SK-N-SH (cell line): ENCODE measurements around the gene RHNO1.
A peak's percentile ranks its signal among the peaks of the same experiment; 100 is the strongest.

ENCODE experiments used
- CTCF ChIP-seq: fragments of 200-600 bp; sonication (generic); IDR thresholded peaks from 2 replicates; pipeline ENCODE4 v1.6.1; 2017; ENCODE audit warnings: antibody characterized with exemption, mild to moderate bottlenecking, moderate library complexity
- ELF1 ChIP-seq: IDR thresholded peaks from 2 replicates; pipeline ENCODE4 v1.4.0; 2012
- EP300 ChIP-seq, 2 experiments: IDR thresholded peaks; 2 replicates each; pipeline versions ENCODE4 v1.4.0 to v1.6.1; 2012; ENCODE audit warnings: borderline replicate concordance in 1 of 2, low read depth in 1 of 2, low read length in 1 of 2
- EZH2phosphoT487 ChIP-seq: fragments of 200-600 bp; sonication (generic); IDR thresholded peaks from 2 replicates; pipeline ENCODE4 v1.6.1; 2017; ENCODE audit warnings: low read depth, mixed run types, mild to moderate bottlenecking, antibody characterized with exemption, moderate library complexity, borderline replicate concordance
- MXI1 ChIP-seq: IDR thresholded peaks from 2 replicates; pipeline ENCODE4 v1.6.1; 2012; ENCODE audit warnings: mild to moderate bottlenecking, low read depth, low read length, improper control_type of control experiment
- NFIC ChIP-seq: IDR thresholded peaks from 2 replicates; pipeline ENCODE4 v1.4.0; 2012; ENCODE audit warnings: borderline replicate concordance
- POLR2AphosphoS5 ChIP-seq: IDR thresholded peaks from 2 replicates; pipeline ENCODE4 v1.6.1; 2012; ENCODE audit warnings: low read depth, low read length
- RAD21 ChIP-seq: IDR thresholded peaks from 2 replicates; pipeline ENCODE4 v1.6.1; 2012; ENCODE audit warnings: mild to moderate bottlenecking, low read length
- TAF1 ChIP-seq: IDR thresholded peaks from 2 replicates; pipeline ENCODE4 v1.6.1; 2012; ENCODE audit warnings: low read depth, mild to moderate bottlenecking, low read length, moderate library complexity, borderline replicate concordance
- TF ChIP-seq, protein P1 (sequence below): IDR thresholded peaks from 2 replicates; pipeline ENCODE4 v1.4.0; 2012; ENCODE audit warnings: low read depth, borderline replicate concordance
- TF ChIP-seq, protein P2 (sequence below): IDR thresholded peaks from 2 replicates; pipeline ENCODE4 v1.4.0; 2012; ENCODE audit warnings: low read depth
- TF ChIP-seq, protein P3 (sequence below): IDR thresholded peaks from 2 replicates; pipeline ENCODE4; 2012

DNA sequence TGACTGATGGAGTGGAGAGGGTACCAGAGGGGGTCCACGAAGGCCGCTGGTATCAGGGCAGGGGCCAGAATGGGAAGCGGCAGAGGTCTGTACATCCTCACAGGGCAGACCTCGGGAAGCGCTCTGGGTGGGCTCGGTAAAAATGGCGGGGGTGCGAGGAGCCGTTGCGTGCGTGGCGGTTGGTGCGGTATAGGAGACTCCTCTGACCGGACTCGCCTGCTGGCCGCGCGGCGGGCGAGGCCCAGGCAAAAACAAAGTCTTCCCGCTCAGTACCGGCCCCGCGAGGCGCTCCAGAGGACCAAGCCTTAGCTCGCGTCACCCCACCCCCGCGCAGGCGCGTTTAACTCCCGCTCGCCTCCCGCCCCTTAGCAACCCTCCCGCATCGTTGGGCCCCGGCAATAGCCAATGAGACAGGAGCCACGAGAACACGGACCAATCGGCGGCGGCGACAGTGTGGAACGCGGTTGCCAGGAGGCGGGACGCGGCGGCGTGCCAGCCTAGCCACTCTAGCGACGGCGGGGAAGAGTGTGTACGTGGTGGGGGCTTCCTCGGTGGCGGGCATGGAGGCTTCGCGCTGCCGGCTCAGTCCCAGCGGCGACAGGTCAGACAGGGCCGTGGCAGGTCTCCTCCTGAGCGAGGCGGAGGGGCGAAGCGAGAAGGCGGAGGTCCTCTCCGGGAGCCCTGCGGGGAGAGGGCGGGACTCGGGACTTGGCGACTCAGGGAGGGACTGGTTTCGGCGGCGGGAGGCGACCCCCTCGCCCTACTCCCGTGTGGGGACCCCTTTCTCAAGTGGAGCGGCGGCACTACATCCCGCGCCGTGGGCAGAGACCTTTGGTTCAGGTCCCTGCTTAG is 13.6 kb downstream of the RHNO1 start, which contains the start of gene TULP3:
- TF ChIP-seq CTCF (no peak), RAD21 (no peak), EZH2phosphoT487 (no peak), POLR2AphosphoS5 (peak; percentile 88), EP300 (IDR thresholded peaks at IDR 0.05; ENCODE audit: borderline replicate concordance in 1 of 2, low read depth in 1 of 2, low read length in 1 of 2) (no peak), TAF1 (peak; percentile 43; the same call in 1 of the 2 replicates), ELF1 (no peak), MXI1 (peak; percentile 90), NFIC (peak; percentile 78)
- TF ChIP-seq, protein P1, sequence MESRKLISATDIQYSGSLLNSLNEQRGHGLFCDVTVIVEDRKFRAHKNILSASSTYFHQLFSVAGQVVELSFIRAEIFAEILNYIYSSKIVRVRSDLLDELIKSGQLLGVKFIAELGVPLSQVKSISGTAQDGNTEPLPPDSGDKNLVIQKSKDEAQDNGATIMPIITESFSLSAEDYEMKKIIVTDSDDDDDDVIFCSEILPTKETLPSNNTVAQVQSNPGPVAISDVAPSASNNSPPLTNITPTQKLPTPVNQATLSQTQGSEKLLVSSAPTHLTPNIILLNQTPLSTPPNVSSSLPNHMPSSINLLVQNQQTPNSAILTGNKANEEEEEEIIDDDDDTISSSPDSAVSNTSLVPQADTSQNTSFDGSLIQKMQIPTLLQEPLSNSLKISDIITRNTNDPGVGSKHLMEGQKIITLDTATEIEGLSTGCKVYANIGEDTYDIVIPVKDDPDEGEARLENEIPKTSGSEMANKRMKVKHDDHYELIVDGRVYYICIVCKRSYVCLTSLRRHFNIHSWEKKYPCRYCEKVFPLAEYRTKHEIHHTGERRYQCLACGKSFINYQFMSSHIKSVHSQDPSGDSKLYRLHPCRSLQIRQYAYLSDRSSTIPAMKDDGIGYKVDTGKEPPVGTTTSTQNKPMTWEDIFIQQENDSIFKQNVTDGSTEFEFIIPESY: 0 out of 2 replicates have a peak, but pooled peaks have one; percentile 56
- TF ChIP-seq, protein P2, sequence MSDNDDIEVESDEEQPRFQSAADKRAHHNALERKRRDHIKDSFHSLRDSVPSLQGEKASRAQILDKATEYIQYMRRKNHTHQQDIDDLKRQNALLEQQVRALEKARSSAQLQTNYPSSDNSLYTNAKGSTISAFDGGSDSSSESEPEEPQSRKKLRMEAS: peak; percentile 83
- TF ChIP-seq, protein P3, sequence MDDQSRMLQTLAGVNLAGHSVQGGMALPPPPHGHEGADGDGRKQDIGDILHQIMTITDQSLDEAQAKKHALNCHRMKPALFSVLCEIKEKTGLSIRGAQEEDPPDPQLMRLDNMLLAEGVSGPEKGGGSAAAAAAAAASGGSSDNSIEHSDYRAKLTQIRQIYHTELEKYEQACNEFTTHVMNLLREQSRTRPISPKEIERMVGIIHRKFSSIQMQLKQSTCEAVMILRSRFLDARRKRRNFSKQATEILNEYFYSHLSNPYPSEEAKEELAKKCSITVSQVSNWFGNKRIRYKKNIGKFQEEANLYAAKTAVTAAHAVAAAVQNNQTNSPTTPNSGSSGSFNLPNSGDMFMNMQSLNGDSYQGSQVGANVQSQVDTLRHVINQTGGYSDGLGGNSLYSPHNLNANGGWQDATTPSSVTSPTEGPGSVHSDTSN: no peak
